ENCODE results near the gene CRACR2A.

The CRACR2A gene, protein sequence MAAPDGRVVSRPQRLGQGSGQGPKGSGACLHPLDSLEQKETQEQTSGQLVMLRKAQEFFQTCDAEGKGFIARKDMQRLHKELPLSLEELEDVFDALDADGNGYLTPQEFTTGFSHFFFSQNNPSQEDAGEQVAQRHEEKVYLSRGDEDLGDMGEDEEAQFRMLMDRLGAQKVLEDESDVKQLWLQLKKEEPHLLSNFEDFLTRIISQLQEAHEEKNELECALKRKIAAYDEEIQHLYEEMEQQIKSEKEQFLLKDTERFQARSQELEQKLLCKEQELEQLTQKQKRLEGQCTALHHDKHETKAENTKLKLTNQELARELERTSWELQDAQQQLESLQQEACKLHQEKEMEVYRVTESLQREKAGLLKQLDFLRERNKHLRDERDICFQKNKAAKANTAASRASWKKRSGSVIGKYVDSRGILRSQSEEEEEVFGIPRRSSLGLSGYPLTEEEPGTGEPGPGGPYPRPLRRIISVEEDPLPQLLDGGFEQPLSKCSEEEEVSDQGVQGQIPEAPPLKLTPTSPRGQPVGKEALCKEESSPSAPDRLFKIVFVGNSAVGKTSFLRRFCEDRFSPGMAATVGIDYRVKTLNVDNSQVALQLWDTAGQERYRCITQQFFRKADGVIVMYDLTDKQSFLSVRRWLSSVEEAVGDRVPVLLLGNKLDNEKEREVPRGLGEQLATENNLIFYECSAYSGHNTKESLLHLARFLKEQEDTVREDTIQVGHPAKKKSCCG
- 30.2 to 42.4 reads per million in 2 donors for total RNA-seq

DNA sequence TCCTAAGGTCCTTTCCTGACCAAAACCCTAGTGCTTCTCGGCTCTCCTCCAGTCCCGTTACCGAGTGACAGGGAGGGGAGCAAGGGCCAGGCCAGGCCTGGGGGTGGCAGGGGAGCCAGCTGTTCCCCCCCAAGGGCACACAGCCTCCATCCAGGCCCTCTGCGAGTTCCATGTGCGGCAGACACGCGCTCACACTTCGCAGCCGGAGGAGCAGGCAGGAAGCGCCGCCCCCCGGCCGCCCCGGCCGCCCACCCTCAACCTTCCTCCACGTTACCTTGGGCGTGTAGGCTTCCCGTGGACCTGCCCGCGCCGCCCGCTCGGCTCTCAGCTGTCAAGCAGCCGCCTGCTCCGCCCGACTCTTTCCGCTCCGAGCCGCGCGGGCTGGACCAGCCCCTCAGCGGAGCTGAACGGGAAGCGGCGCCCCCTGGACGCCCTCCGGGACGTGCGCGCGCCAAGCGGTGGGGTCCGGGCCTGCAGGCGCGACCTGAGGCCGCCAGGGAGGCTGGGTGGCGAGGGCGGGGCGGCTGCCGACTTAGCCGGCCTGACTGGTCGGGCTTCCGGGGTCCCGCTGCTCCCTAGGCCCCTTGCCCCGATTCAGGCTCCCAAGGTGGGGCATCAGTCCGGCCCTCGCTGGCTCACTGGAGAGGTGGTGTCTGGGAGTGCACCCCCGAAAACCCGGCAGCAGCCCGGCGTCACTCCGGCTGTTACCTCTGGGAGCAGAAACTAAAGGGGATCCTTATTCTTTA, at the start of gene CRACR2A:
TSS of gene CRACR2A (minus strand) at position 369 of the 746 bp plus-strand sequence. CDS start 56,110 bp downstream, outside the sequence.
- DNase-seq: peak; percentile 55 to 91 (median 76)

DNA sequence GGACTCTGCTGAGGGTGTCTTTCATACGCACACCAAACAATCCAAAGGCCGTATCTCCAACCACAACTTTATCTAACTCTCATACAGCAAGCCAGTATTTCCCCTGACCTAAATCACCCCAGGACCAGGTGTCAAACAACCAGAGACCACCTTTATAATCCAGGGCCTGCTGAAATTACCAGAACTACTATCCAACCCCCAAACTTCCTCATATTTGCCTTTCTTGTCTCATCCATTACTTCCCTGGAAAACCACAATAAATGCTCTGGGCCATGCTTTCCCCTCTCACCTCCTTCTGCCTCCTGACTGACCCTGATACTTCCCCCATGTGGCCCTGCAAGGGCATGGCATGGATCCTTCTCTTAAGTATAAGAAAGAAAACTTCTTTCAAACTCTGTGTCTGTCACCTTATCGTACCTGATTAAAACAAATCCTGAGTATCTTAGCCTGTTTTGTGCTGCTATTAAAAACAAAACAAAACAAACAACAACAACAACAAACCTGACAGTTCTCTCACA, 44.7 kb upstream of the CRACR2A start:
- DNase-seq: no peak

GRCh38 chr12:3795492-3796133, 42.7 kb upstream of the CRACR2A start:
- no peak for DNase-seq

- DNase-seq: peak in 1 of 5 experiments; percentile 64
These were observed 42.2 kb upstream of the CRACR2A start for GRCh38 chr12:3795066-3795465.

- no peak for DNase-seq
These were observed 39.8 kb upstream of the CRACR2A start for GRCh38 chr12:3792623-3793288.

- no peak for DNase-seq
These were observed 38.5 kb upstream of the CRACR2A start for GRCh38 chr12:3791256-3791874.

GRCh38 chr12:3790642-3791041, 37.7 kb upstream of the CRACR2A start:
- no peak for DNase-seq

- no peak for DNase-seq
These were observed 36.9 kb upstream of the CRACR2A start for GRCh38 chr12:3789838-3790237.

DNA sequence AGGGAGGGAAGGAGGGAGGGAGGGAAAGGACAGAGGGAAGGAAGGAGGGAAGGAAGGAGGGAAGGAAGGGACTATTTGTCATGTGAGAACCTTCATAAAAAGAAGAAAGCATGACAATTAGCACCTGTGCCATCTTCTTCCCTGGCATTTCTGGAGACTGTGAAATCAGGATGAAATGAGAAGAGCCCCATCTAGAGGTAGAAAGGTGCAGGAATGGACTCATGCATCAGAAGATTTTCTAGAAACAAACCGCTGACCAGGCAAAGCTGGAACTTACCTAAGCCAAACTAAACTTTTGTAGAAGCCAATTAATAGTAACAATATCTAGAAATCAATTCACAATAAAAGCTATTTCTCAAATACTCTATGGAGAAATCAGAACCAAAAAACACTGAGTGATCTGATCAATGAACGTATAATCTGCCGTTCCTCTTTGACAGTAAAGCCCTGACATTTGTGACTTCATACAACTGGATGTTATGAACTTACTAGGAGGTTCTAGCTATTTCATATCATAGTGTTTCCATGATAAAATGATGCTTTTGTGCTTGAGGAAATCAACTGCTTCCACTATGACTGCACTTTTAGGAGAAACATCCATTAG, 24.4 kb upstream of the CRACR2A start:
- DNase-seq: peak in 2 of 5 experiments; percentile 5 to 51

- no peak for DNase-seq
These were observed 22.6 kb upstream of the CRACR2A start for GRCh38 chr12:3775385-3776035.

GRCh38 chr12:3772380-3772779, 19.5 kb upstream of the CRACR2A start:
- peak in 1 of 5 experiments; percentile 67 for DNase-seq

- DNase-seq: no peak
These were observed 18.9 kb upstream of the CRACR2A start for GRCh38 chr12:3771853-3772252.

GRCh38 chr12:3770891-3771290, 18.0 kb upstream of the CRACR2A start:
- DNase-seq: no peak

- DNase-seq: no peak
These were observed 16.1 kb upstream of the CRACR2A start for GRCh38 chr12:3768911-3769447.

GRCh38 chr12:3761116-3761735, 8.3 kb upstream of the CRACR2A start:
- no peak for DNase-seq

- no peak for DNase-seq
These were observed 7.0 kb upstream of the CRACR2A start for GRCh38 chr12:3759878-3760277.

DNA sequence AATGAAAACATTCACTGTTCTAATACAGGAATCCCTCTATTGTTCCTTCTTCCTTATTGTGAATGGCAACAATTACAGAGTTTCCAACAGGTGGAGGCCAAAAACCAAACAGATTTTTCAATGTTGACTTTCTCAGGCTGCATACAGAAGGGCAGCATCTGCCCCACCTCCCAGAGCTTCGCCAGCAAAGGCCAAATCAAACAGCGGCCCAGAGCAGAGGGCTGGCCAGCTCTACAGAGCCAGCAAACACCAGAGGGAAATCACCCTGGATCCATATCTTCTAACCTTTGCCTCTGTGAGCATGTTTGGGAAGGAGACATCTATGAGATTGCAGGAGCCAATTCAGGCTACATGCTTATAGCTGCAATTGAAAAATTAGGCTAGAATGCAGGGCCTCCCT, 4.4 kb upstream of the CRACR2A start:
- no peak for DNase-seq

DNA sequence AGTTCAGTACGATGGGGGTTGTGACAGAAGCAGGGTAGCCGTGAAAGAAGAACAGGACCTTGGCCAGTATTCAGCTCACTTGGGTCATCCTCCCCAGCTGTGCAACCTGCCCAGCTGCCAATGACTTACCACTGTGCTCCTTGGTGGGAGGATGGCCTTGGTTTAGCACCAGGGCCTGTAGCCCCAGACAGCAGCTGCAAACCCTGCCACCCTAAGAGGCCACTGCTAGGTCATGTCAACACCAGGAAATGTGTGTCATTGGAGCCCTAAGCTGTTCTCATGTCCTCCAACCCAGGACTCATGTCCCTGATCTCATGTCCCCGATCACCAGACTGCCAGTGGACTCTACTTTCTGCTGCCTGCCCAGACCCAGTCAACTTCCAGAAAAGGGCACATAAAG, 3.0 kb upstream of the CRACR2A start:
- DNase-seq: no peak

- peak in 1 of 5 experiments; percentile 25 for DNase-seq
These were observed 805 bp upstream of the CRACR2A start for GRCh38 chr12:3753544-3754284.

Measured in T-helper 2 cell (primary cell).